ENCODE results near the gene GRIA3. TPM values are rescaled to one million over a fixed set of nuclear protein-coding genes. Genes with fewer than 3 reads are reported as not detected.
"Not testable (repeated sequence)": the region's sequence is repeated elsewhere in the genome, so short reads cannot be mapped to it uniquely, and the experiment has no call there.

The GRIA3 gene
- total and polyA plus RNA-seq, 7 donors: 0.07 to 3.0 (median 0.82) TPM; not detected in 2

DNA sequence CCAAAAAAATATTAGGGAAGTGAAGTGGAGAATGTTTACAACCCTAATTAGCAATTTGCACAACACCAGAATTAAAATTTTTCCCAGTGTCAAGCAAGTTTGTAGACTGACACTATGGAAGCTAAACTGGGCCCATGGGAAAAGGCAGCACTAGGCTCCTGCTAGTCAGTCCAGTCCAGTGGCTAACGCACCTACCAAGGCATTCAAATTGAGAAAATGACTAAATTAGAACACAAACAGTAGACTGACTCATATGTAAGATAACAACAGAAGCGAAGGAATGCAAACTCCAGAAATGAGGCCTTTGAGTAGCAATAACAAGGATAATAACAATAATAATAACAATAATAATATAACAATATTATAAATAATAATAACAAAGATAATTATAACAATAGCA is 90.7 kb downstream of the GRIA3 start:
- WGBS, 2 donors: 93 to 94% methylated on average over 2 of the region's 2 CpGs
- intact Hi-C loops (cut with DNase I): no loop called here
- TF ChIP-seq EP300 (IDR thresholded peaks at IDR 0.05) (no peak), POLR2AphosphoS5 (IDR thresholded peaks at IDR 0.05) (no peak), CTCF (IDR thresholded peaks at IDR 0.05) (no peak), POLR2A (IDR thresholded peaks at IDR 0.05) (no peak)
- H3K27ac ChIP-seq: no peak overlapping the region
- no peaks in the 10 kb centered on the region for H3K36me3 ChIP-seq
- no peaks in the 10 kb centered on the region for H3K4me1 ChIP-seq
- H3K27me3 ChIP-seq: no peaks in the 10 kb centered on the region
- DNase-seq: no peak
- no peaks in the 10 kb centered on the region for H3K9me3 ChIP-seq
- no peak overlapping the region for H3K4me3 ChIP-seq

DNA sequence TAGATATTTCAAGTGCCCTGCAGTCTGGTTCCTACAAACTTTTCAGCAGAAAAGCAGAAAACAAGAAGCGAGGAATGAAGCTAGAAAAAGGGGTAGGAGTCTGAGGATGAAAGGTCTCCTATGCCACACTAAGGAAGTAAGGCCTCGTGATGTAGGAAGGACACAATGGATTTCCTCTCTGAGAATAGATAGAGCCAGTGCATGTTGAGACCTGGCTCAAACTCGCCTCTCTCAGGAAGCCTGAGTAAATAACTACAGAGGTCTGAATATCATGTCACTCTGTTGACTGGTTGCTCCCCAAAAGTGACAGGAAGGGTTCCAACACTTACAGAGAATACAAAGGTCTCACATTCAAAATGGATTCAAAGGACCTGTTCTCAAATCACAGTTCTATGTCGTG is 93.3 kb downstream of the GRIA3 start:
- 61 to 74% methylated on average over 4 of the region's 4 CpGs for WGBS, 2 donors
- intact Hi-C loops (cut with DNase I): no loop called here
- Histone ChIP-seq H3K27ac (no peak overlapping the region), H3K36me3 (no peaks in the 10 kb centered on the region), H3K4me1 (no peaks in the 10 kb centered on the region), H3K9me3 (no peaks in the 10 kb centered on the region), H3K27me3 (no peaks in the 10 kb centered on the region), H3K4me3 (no peak overlapping the region)
- no peak for DNase-seq
- TF ChIP-seq POLR2A (IDR thresholded peaks at IDR 0.05) (no peak), POLR2AphosphoS5 (IDR thresholded peaks at IDR 0.05) (no peak), CTCF (IDR thresholded peaks at IDR 0.05) (no peak)

GRCh38 chrX:123277821-123278220 is 93.7 kb downstream of the GRIA3 start:
- Histone ChIP-seq H3K27ac (no peak overlapping the region), H3K9me3 (no peaks in the 10 kb centered on the region), H3K4me3 (no peak overlapping the region), H3K27me3 (no peaks in the 10 kb centered on the region), H3K4me1 (no peaks in the 10 kb centered on the region), H3K36me3 (no peaks in the 10 kb centered on the region)
- no peak for DNase-seq
- intact Hi-C loops (cut with DNase I): no loop called here
- WGBS, 2 donors: 69 to 76% methylated on average over 3 of the region's 3 CpGs
- TF ChIP-seq EP300 (IDR thresholded peaks at IDR 0.05) (no peak), POLR2AphosphoS5 (IDR thresholded peaks at IDR 0.05) (no peak), CTCF (IDR thresholded peaks at IDR 0.05) (no peak), POLR2A (IDR thresholded peaks at IDR 0.05) (no peak)

DNA sequence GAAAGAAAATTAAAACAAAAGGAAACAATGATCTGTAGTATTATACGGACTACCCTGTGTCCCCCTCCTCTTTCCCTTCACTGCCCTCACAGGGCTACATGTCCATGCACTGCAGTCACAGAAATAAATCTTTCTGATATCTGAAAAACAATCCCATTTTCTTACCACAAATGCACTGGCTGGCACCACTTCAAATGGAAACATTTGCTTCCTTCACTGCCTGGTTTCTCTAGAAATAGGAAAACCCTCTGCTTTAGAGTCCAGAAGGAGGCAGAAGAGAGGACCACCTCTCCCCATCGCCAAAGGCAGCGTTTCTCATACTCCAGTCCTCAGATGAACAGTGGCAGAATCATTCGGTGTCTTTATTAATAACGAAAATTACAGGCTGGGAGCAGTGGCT is 98.2 kb downstream of the GRIA3 start:
- no peaks in the 10 kb centered on the region for H3K9me3 ChIP-seq
- no peak overlapping the region for H3K27ac ChIP-seq
- intact Hi-C loops (cut with DNase I): no loop called here
- no peaks in the 10 kb centered on the region for H3K4me1 ChIP-seq
- no peak for TF ChIP-seq POLR2A (IDR thresholded peaks at IDR 0.05)
- TF ChIP-seq CTCF (IDR thresholded peaks at IDR 0.05): no peak
- no peak for TF ChIP-seq EP300 (IDR thresholded peaks at IDR 0.05)
- no peak for TF ChIP-seq POLR2AphosphoS5 (IDR thresholded peaks at IDR 0.05)
- no peaks in the 10 kb centered on the region for H3K36me3 ChIP-seq
- no peak overlapping the region for H3K4me3 ChIP-seq
- 90 to 95% methylated on average over 5 of the region's 5 CpGs for WGBS, 2 donors
- DNase-seq: no peak
- no peaks in the 10 kb centered on the region for H3K27me3 ChIP-seq

DNA sequence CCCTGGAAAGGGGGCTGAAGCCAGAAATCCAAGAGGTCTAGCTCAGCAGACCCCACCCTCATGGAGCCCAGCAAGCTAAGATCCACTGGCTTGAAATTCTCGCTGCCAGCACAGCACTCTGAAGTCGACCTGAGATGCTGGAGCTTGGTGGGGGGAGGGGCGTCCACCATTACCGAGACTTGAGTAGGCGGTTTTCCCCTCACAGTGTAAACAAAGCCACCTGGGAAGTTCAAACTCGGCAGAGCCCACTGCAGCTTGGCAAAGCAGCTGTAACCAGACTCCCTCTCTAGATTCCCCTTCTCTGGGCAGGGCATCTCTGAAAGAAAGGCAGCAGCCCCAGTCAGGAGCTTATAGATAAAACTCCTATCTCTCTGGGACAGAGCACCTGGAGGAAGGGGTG is 99.3 kb downstream of the GRIA3 start:
- H3K4me1 ChIP-seq; DNase-seq; intact Hi-C loops (cut with DNase I); H3K27ac ChIP-seq; H3K27me3 ChIP-seq; H3K4me3 ChIP-seq; H3K36me3 ChIP-seq; H3K9me3 ChIP-seq: not testable (repeated sequence)
- 46 to 55% methylated on average over 6 of the region's 6 CpGs for WGBS, 2 donors

All from sigmoid colon (tissue), 7 donors.